Stimulated activated CD4-positive, alpha-beta T cell treated with anti-CD3 and anti-CD28 coated beads, TNF-alpha, amount 100 ng/mL, for 24 hours (primary cell): Measurements from ENCODE around the gene TEAD1.

Experiments used
- DNase-seq, 3 experiments: peaks; one replicate each; pipeline ENCODE4 v3.0.0-alpha.2; 2020; ENCODE audit warnings: low read depth in 3 of 3

Gene TEAD1

GRCh38 chr11:12686246-12687060 is 12.2 kb downstream of the TEAD1 start:
- no peak for DNase-seq

DNA sequence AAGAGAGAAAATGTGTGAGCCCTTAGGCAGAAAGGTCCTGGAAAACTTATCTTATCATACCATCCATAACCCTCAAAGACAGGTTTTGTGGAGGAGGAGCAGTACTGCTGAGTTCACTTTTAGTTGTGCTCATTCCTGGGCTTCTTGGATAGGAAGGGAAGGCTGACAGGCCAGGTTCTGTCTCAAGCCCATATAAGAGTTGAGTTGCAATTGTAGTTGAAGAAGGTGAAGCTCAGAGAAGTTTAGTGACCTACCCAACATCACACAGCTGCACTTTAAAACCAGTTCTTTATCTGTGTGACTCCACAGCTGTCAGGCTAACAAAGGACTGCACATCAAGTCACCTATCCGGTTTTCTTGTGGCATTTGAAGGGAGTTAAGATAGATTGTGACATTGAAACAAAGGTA is 13.0 kb downstream of the TEAD1 start:
- no peak for DNase-seq

DNA sequence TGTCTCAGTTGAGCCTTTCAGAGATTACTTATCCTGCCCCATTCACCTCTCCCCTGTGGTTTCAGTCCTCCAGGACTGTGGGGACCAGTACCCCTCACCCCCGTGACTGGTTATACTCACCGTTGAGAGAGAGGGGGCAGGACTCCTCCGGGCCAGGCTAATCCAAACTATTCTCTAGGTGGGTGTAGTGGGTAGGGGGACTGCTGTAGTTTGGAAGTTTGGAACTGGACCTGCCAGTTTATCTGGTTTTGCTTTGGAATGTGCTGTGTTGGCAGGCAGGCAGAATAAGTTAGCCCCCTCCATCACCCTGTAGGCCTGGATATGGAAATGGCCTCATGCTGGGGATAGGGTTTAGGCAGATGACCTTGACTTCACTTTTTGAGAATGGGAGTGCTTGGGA is 13.5 kb downstream of the TEAD1 start:
- DNase-seq: no peak

GRCh38 chr11:12689029-12689755 is 15.0 kb downstream of the TEAD1 start:
- DNase-seq: no peak

GRCh38 chr11:12690663-12691062 is 16.4 kb downstream of the TEAD1 start:
- no peak for DNase-seq

- no peak for DNase-seq
These were observed 17.3 kb downstream of the TEAD1 start for GRCh38 chr11:12691473-12691872.

- DNase-seq: no peak
These were observed 18.2 kb downstream of the TEAD1 start for GRCh38 chr11:12692229-12693075.

DNA sequence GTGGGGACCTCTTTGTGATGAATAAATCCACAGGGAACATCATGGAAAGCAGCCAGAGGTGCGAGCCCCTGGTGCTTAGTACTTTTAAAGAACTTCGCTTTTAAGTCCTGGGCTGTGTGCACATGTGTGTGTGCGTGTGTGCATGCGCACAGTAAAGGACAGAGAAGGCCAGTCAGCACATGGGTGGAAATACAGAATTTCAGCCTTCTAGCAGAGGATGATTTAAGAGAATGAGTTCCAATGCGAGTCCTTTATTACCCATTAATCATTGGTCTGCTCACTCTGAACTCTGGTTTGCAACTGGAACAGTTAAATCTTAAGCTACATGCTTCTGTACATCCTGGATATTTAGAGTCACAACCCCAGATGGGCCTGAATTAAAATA is 18.9 kb downstream of the TEAD1 start:
- no peak for DNase-seq

- peak in 1 of 3 experiments; percentile 21 for DNase-seq
These were observed 19.4 kb downstream of the TEAD1 start for GRCh38 chr11:12693479-12694182.

DNA sequence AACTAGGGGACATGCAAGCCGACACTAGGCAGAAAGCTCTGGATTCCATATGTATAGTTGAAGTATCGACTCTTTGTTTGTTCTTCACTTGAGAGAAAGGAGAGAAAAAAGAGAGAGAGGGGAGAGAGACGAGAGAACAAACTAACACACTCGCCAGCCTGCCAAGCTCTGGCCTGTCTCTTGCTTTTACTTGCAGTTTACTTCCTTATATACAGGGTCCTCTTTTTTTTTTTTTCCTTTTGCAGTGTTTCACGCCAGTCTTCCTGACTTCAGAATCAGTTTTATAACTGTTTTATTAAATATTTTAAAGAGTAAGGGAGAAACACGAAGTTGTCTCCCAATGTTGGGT is 19.9 kb downstream of the TEAD1 start:
- no peak for DNase-seq

DNA sequence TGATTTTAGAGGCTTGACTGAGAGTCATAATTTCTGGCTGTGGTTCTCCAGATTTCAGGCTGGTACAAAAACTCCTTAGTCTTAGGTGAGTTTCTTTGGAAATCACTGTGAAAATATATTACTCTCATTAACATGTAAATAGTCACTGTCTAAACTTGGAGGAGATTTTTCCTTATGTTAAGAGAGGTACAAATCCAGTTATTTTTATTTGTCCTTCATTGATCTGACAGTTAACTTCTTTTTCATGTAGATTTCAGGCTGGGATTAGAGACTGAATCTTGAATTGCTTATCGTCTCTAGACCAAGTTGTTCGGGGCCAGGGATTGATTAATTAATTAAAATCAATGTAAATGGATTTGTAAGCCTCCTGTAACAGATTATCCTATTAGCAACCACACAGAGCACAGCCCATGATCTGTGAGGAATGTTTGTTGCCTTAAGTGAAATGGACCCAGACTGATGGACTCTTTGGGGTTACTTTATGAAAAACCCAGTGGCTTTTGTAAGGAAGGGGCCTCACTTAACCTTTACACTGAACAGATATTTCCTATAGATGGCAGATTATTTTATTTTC is 21.1 kb downstream of the TEAD1 start:
- DNase-seq: no peak

DNA sequence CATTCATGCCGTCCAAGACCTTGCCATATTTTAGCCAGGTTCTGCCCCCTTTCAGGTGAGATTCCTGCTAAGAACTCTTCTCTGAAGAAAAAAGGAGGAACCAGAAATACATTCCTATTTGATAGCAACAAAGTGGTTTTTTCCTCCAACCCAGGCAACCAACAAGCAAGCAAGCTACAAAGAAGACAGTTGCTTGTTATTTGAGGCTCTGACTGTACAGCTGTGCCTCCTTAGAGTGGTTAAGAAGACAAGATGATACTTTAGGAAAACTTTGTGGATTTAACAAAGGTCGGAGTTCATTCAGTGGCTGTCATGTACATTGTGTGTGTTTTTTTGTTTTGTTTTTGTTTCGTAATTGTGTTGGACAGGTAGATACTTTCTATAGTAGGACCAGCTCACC is 21.7 kb downstream of the TEAD1 start:
- DNase-seq: no peak

- DNase-seq: no peak
These were observed 22.8 kb downstream of the TEAD1 start for GRCh38 chr11:12696911-12697581.

- no peak for DNase-seq
These were observed 23.8 kb downstream of the TEAD1 start for GRCh38 chr11:12698048-12698447.

DNA sequence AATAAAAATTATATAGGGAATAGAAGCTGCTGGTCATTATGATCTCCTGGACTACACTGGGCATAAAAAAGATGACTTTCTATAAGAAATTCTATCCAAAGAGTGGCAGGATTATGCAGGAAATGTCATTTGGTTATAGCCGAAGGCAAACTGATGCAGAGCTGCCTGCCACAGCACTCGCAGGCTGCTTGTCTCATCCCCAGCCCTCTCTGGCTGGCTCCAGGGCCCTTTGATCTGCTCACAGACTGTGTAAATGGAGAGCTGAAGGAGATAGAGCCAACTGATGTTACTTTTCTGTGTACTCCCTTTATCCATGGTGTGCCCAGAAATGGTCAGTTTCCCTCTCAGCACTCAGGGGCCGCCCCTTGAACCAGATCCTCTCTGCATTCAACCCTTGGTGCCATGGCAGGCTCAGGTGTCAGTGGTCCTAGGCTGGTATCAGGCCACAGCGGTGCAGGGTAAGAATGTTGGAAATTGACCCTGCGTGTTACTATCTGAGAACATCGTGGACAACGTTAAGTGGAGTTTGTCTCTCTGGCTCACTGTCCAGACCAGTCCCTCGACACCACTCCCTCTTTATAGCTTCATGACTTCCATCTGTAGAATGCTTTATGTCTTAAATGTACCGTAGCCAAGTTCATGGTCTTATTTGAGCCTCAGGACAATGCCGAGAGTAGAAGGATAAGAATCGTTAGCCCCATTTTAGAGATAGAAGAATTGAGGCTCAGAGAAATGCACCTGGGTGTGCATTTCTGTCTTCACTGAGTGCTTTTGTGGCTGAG is 27.8 kb downstream of the TEAD1 start:
- DNase-seq: no peak

DNA sequence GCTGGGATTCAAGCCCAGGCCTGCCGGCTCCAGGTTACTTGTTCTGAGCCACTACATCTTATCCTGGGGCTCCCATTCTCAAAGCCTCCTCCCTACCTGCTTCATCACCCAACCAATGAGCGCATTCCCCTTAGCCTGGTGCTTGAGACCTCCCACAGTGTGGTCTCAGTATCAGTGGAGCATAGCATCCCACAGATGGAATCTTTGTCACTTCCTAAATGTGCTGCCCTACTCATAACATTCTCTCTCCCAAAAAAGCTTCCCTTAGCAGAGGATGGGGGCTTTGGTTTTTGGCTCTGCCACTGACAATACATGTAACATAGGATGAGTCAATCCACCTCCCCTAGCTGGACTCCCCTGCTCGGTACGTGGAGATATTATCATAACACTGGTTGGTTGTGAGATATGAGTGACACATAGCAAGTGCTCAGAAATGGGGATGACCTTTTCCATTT is 28.8 kb downstream of the TEAD1 start:
- no peak for DNase-seq

GRCh38 chr11:12704049-12704448 is 29.8 kb downstream of the TEAD1 start:
- no peak for DNase-seq

- DNase-seq: no peak
These were observed 31.7 kb downstream of the TEAD1 start for GRCh38 chr11:12705874-12706273.

GRCh38 chr11:12706545-12707499 is 32.6 kb downstream of the TEAD1 start:
- no peak for DNase-seq
